ENCODE measurements around the gene SHCBP1L.

- no peak for TF ChIP-seq CTCF (IDR thresholded peaks at IDR 0.05)
- TF ChIP-seq POLR2A (IDR thresholded peaks at IDR 0.05) = no peak
Observed at GRCh38 chr1:182869241-182869666, 83.7 kb downstream of the SHCBP1L start.

Measured in right lobe of liver (tissue), 4 donors.